Transverse colon (tissue), 4 donors: ENCODE data around the gene ZBTB44. TPM values are rescaled to one million over a fixed set of nuclear protein-coding genes. Genes with fewer than 3 reads are reported as not detected.
A peak's percentile ranks its signal among the peaks of the same experiment; 100 is the strongest.

Source experiments
- DNase-seq: peaks from one replicate; pipeline ENCODE4 v3.0.0-alpha.2; 2019
- H3K27ac ChIP-seq, 4 donors: fragments of 200-600 bp; sonication (generic); 2 replicates each; pipeline ENCODE4 v1.5.1; 2016 to 2018; ENCODE audit warnings: inconsistent platforms in 4 of 4
- H3K27me3 ChIP-seq: fragments of 200-600 bp; sonication (generic); 2 replicates; pipeline ENCODE4 v1.5.1; 2017; ENCODE audit warnings: inconsistent platforms
- H3K36me3 ChIP-seq, 4 donors: fragments of 200-600 bp; sonication (generic); 2 replicates each; pipeline ENCODE4 v1.5.1; 2017 to 2019; ENCODE audit warnings: inconsistent platforms in 4 of 4
- H3K4me1 ChIP-seq, 4 donors: fragments of 200-600 bp; sonication (generic); 2 replicates each; pipeline ENCODE4 v1.5.1; 2017 to 2020; ENCODE audit warnings: inconsistent platforms in 4 of 4
- H3K4me3 ChIP-seq, 4 donors: fragments of 200-600 bp; sonication (generic); 1 replicate in 1 of 4; 2 replicates in 3 of 4; pipeline versions ENCODE4 v1.5.1 to v1.6.1; 2017 to 2019; ENCODE audit warnings: inconsistent platforms in 4 of 4
- H3K9me3 ChIP-seq, 2 donors: fragments of 200-600 bp; sonication (generic); 2 replicates each; pipeline ENCODE4 v1.5.1; 2017 to 2019; ENCODE audit warnings: inconsistent platforms in 2 of 2
- CTCF ChIP-seq, 5 experiments: fragments of 200-600 bp in 3 of 5; fragments of 450-650 bp in 2 of 5; sonication (generic) in 3 of 5; IDR thresholded peaks; 1 replicate in 2 of 5; 2 replicates in 3 of 5; pipeline ENCODE4 v1.5.1; 2016 to 2017; ENCODE audit warnings: antibody characterized with exemption in 5 of 5, inconsistent platforms in 3 of 5, mild to moderate bottlenecking in 2 of 5, moderate library complexity in 1 of 5
- EP300 ChIP-seq: sonication (generic); formaldehyde crosslinking; IDR thresholded peaks from one replicate; pipeline ENCODE4 v1.6.1; 2017; ENCODE audit warnings: antibody characterized with exemption, low read depth
- POLR2A ChIP-seq: fragments of 450-650 bp; IDR thresholded peaks from one replicate; pipeline ENCODE4 v1.6.1; 2016; ENCODE audit warnings: antibody characterized with exemption, mild to moderate bottlenecking, moderate library complexity
- POLR2AphosphoS5 ChIP-seq, 3 donors: sonication (generic); formaldehyde crosslinking; IDR thresholded peaks; one replicate each; pipeline ENCODE4 v1.6.1; 2016; ENCODE audit warnings: antibody characterized with exemption in 3 of 3
- WGBS, 2 donors: methylation state at CpG; one replicate each; pipeline ENCODE4 v1.1.5; 2018; ENCODE audit warnings: low coverage in 1 of 2; 5-methylcytosine and 5-hydroxymethylcytosine counted together
- in situ Hi-C, 4 donors: fragments of 200-750 bp; cut with MboI; loops; one replicate each; pipeline versions ENCODE4 v1.15.0 to v1.15.1; 2017; ENCODE audit warnings: low sequenced_read_pairs in 3 of 4, low pct_ligation_motif_present in 1 of 4, low pct_unique_long_range_greater_than_20kb in 1 of 4
- intact Hi-C: fragments of 100-400 bp; cut with DNase I; formaldehyde crosslinking; loops from one replicate; pipeline ENCODE4 v1.15.1; 2023; ENCODE audit warnings: low total_unique reads
- total RNA-seq, 4 donors: library from RNA; depleted of rRNA; stranded (reverse); fragments of >200 nt; gene quantifications; one replicate each; pipeline ENCODE4 v1.1.0, GENCODE V29; 2016

Gene ZBTB44
- total RNA-seq, 4 donors from 2014 or later = 29.7 to 64.0 (median 48.6) TPM

DNA sequence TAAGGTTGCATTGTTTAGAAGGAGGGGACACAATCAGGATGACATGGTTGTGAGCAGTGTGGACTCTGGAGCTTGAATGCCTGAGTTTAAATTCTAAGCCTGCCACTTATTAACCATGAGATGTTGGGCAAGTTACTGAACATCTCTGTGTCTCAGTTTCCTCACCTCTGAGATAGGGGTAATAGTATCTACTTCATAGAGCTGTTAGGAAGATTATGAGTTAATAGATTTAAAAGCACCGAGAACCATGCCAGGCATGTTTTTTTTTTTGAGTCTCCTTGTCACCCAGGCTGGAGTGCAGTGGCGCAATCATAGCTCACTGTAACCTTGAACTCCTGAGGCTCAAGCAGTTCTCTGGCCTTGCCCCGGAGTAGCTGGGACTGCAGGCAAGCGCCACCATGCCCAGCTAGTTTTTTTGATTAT lies 121.9 kb downstream of the ZBTB44 start:
- no peaks in the 10 kb centered on the region for H3K9me3 ChIP-seq
- no peaks in the 10 kb centered on the region for H3K27me3 ChIP-seq
- 40 to 61% methylated on average over 1 to 4 of the region's 4 CpGs for WGBS, 2 donors
- DNase-seq = no peak
- intact Hi-C loops (no loop called here), in situ Hi-C loops (no loop called here)
- TF ChIP-seq POLR2AphosphoS5 (IDR thresholded peaks at IDR 0.05) (no peak), EP300 (no peak), CTCF (IDR thresholded peaks at IDR 0.05) (no peak), POLR2A (no peak)
- H3K4me1 ChIP-seq = peaks cover 8 to 32% (median 24%) of the 10 kb centered on the region in 4 donors
- no peak overlapping the region for H3K4me3 ChIP-seq
- H3K36me3 ChIP-seq = peaks cover 0 to 26% (median 3%) of the 10 kb centered on the region in 4 donors
- peak overlapping the region; percentile 37 to 90 (median 84) for H3K27ac ChIP-seq

GRCh38 chr11:130191896-130192295 lies 122.8 kb downstream of the ZBTB44 start:
- 77 to 94% methylated on average over 2 to 14 of the region's 14 CpGs for WGBS, 2 donors
- H3K4me3 ChIP-seq = no peak overlapping the region
- intact Hi-C loops (no loop called here), in situ Hi-C loops (no loop called here)
- peaks cover 0 to 17% (median 3%) of the 10 kb centered on the region in 4 donors for H3K36me3 ChIP-seq
- peaks cover 8 to 41% (median 27%) of the 10 kb centered on the region in 4 donors for H3K4me1 ChIP-seq
- peak overlapping the region; percentile 37 to 90 (median 84) for H3K27ac ChIP-seq
- TF ChIP-seq POLR2A = no peak
- no peak for DNase-seq
- no peaks in the 10 kb centered on the region for H3K9me3 ChIP-seq
- no peaks in the 10 kb centered on the region for H3K27me3 ChIP-seq

DNA sequence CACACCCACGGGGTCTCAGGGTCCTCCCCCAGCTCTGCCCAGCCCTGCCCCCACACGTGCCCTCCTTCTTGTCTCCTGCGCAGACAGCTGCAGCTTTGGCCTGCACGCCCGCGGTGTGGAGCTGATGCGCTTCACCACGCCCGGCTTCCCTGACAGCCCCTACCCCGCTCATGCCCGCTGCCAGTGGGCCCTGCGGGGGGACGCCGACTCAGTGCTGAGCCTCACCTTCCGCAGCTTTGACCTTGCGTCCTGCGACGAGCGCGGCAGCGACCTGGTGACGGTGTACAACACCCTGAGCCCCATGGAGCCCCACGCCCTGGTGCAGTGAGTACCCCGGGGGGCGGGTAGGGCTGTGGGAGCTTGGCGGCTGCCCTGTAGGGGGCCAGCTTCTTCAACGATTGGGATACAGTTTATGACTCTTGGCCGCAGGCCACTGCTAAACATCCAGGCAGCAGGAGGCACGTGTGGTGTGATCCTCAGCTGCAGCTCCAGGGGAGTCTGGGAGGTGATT lies 124.3 kb downstream of the ZBTB44 start:
- Histone ChIP-seq H3K4me3 (peak overlapping the region in 1 of 4 donors; percentile 10), H3K27me3 (no peaks in the 10 kb centered on the region), H3K27ac (peak overlapping the region; percentile 83 to 93 (median 88)), H3K4me1 (peaks cover 8 to 50% (median 31%) of the 10 kb centered on the region in 4 donors), H3K36me3 (peaks cover 0 to 8% (median 3%) of the 10 kb centered on the region in 4 donors), H3K9me3 (no peaks in the 10 kb centered on the region)
- 20 to 70% methylated on average over 1 to 20 of the region's 29 CpGs for WGBS, 2 donors
- in situ Hi-C loops (no loop called here), intact Hi-C loops (no loop called here)
- TF ChIP-seq CTCF (IDR thresholded peaks at IDR 0.05) (peak in 2 of 5 experiments; percentile 7 to 37), POLR2AphosphoS5 (IDR thresholded peaks at IDR 0.05) (no peak)
- DNase-seq = peak; percentile 63

GRCh38 chr11:130189492-130190210 lies 125.1 kb downstream of the ZBTB44 start:
- H3K9me3 ChIP-seq = no peaks in the 10 kb centered on the region
- intact Hi-C loops = no loop called here
- H3K36me3 ChIP-seq = peaks cover 0 to 8% (median 0%) of the 10 kb centered on the region in 4 donors
- H3K27ac ChIP-seq = peak overlapping the region; percentile 83 to 93 (median 88)
- peak in 2 of 3 donors; percentile 55 to 63 for TF ChIP-seq POLR2AphosphoS5 (IDR thresholded peaks at IDR 0.05)
- TF ChIP-seq POLR2A = peak; percentile 65
- no peak for TF ChIP-seq EP300
- DNase-seq = peak; percentile 81
- in situ Hi-C loops = no loop called here
- H3K27me3 ChIP-seq = no peaks in the 10 kb centered on the region
- 50 to 58% methylated on average over 2 to 32 of the region's 32 CpGs for WGBS, 2 donors
- peak overlapping the region in 1 of 4 donors; percentile 10 for H3K4me3 ChIP-seq
- H3K4me1 ChIP-seq = peaks cover 8 to 50% (median 31%) of the 10 kb centered on the region in 4 donors

- intact Hi-C loops (no loop called here), in situ Hi-C loops (no loop called here)
- no peaks in the 10 kb centered on the region for H3K36me3 ChIP-seq
- H3K27ac ChIP-seq = peak overlapping the region; percentile 83 to 93 (median 88)
- no peaks in the 10 kb centered on the region for H3K27me3 ChIP-seq
- WGBS, 2 donors = 76 to 85% methylated on average over 3 to 17 of the region's 19 CpGs
- no peak overlapping the region for H3K4me3 ChIP-seq
- no peak for TF ChIP-seq CTCF (IDR thresholded peaks at IDR 0.05)
- TF ChIP-seq POLR2AphosphoS5 (IDR thresholded peaks at IDR 0.05) = no peak
- TF ChIP-seq POLR2A = no peak
- TF ChIP-seq EP300 = no peak
- H3K4me1 ChIP-seq = peaks cover 8 to 54% (median 31%) of the 10 kb centered on the region in 4 donors
- DNase-seq = no peak
- H3K9me3 ChIP-seq = no peaks in the 10 kb centered on the region
Measured at GRCh38 chr11:130188585-130189347, 126.0 kb downstream of the ZBTB44 start.
